Measurements from ENCODE around the gene SEMA5B.

The SEMA5B gene

GRCh38 chr3:122940628-122941086, 86.9 kb downstream of the SEMA5B start:
- DNase-seq: no peak

- DNase-seq: no peak
These were observed 88.7 kb downstream of the SEMA5B start for GRCh38 chr3:122938783-122939425.

GRCh38 chr3:122937745-122938144, 89.8 kb downstream of the SEMA5B start:
- DNase-seq: no peak

GRCh38 chr3:122936986-122937385, 90.6 kb downstream of the SEMA5B start:
- DNase-seq: no peak

GRCh38 chr3:122936335-122936734, 91.2 kb downstream of the SEMA5B start:
- no peak for DNase-seq

- no peak for DNase-seq
These were observed 93.3 kb downstream of the SEMA5B start for GRCh38 chr3:122934251-122934650.

GRCh38 chr3:122932251-122932967, 95.2 kb downstream of the SEMA5B start:
- DNase-seq: no peak

- no peak for DNase-seq
These were observed 95.9 kb downstream of the SEMA5B start for GRCh38 chr3:122931636-122932035.

- no peak for DNase-seq
These were observed 97.2 kb downstream of the SEMA5B start for GRCh38 chr3:122930063-122930997.

- no peak for DNase-seq
These were observed 98.1 kb downstream of the SEMA5B start for GRCh38 chr3:122929188-122930062.

GRCh38 chr3:122928396-122929187, 99.0 kb downstream of the SEMA5B start:
- DNase-seq: no peak

- no peak for DNase-seq
These were observed 99.8 kb downstream of the SEMA5B start for GRCh38 chr3:122927726-122928125.

- no peak for DNase-seq
These were observed 100.8 kb downstream of the SEMA5B start for GRCh38 chr3:122926811-122927210.

- no peak for DNase-seq
These were observed 101.2 kb downstream of the SEMA5B start for GRCh38 chr3:122926322-122926721.

- DNase-seq: no peak
These were observed 101.8 kb downstream of the SEMA5B start for GRCh38 chr3:122925756-122926155.

- DNase-seq: no peak
These were observed 103.5 kb downstream of the SEMA5B start for GRCh38 chr3:122924056-122924455.

GRCh38 chr3:122923611-122924010, 104.0 kb downstream of the SEMA5B start:
- DNase-seq: no peak

GRCh38 chr3:122921791-122922651, 105.5 kb downstream of the SEMA5B start:
- DNase-seq: no peak

GRCh38 chr3:122920986-122921385, 106.6 kb downstream of the SEMA5B start:
- DNase-seq: no peak

- DNase-seq: no peak
These were observed 108.3 kb downstream of the SEMA5B start for GRCh38 chr3:122919291-122919610.
